AG04450 (cell line): Measurements from ENCODE around the gene IL1RN. TPM values are rescaled to one million over a fixed set of nuclear protein-coding genes. Genes with fewer than 3 reads are reported as not detected.

Experiments used
- CTCF ChIA-PET: fragments of 300-600, 350-600 bp; formaldehyde crosslinking; extraction: SDS; loops from one replicate; lab custom pipeline; 2022; ENCODE audit warnings: antibody characterized with exemption, inconsistent platforms; lab: Charles Lee
- POLR2A ChIA-PET: fragments of 350-600 bp; formaldehyde crosslinking; extraction: SDS; loops from one replicate; lab custom pipeline; 2021; ENCODE audit warnings: antibody characterized with exemption, inconsistent platforms; lab: Yijun Ruan, JAX
- DNase-seq: peaks from one replicate; pipeline ENCODE4 v3.0.0-alpha.2; 2011; ENCODE audit warnings: low read depth, low spot score
- H3K27ac ChIP-seq: one replicate; pipeline ENCODE4 v1.5.1; 2012; ENCODE audit warnings: low read depth, low read length, control low read depth
- H3K27me3 ChIP-seq: one replicate; pipeline ENCODE4 v1.6.0; 2012; ENCODE audit warnings: low read length; ENCODE audit not compliant: control insufficient read depth, insufficient read depth
- H3K4me3 ChIP-seq: 2 replicates; pipeline ENCODE4 v1.5.1; 2011; ENCODE audit warnings: mild to moderate bottlenecking, low read depth, low read length, control low read depth
- H3K9me3 ChIP-seq: 2 replicates; pipeline ENCODE4 v1.5.1; 2012; ENCODE audit warnings: low read length; ENCODE audit not compliant: control insufficient read depth, insufficient read depth
- polyA plus RNA-seq: library from polyadenylated mRNA; depleted of rRNA; stranded (reverse); fragments of >200 nt; gene quantifications from 2 replicates; pipeline ENCODE4 v1.2.3, GENCODE V29; 2011
- TF ChIP-seq, protein P1 (sequence below): IDR thresholded peaks from 2 replicates; pipeline ENCODE4 v1.5.1; 2011; ENCODE audit warnings: low read depth, low read length, control low read depth, inconsistent platforms

The IL1RN gene
- polyA plus RNA-seq, 1 experiment, result not detected

DNA sequence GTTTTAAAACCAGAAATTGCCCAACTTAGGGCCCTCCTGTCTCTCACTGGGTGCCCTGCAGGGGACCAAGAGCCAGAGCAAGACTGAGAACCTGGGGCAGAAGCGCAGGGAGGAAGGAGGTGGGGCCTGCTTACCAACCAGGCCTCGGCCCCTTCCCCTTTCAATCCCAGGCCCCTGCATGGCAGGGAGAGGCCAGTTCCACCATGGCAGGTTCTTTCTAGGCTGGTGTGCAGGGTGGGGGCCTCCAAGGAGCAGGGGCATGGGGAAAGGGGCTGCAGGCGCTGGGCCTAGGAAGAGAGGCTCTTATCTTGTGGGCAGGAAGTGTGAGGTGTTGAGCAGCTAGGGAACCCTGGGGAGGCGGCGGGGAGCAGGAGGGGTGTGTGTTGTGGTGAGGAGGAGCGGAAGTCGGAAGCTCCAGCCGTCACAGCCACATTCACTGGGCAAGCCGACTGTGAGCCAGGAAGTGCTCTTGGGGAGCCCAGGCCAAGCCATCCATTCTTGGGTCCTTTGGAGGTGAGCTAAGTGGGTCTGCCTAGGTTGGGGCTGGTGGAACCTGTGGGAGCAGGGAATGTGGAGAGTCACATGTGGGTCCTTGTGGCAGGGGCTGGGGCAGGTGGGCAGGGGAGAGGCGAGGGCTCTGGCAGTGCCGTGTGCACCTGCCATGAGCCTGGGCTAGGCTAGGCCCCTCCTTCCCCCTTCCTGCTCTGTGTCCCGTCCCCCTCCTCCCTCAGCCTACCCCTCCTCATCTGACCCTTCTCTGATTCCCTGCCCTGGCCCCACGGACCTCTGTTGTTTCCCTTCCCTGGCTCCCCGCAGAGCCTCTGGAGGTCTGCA lies 46.4 kb downstream of the IL1RN start, which contains the start of gene PSD4:
Gene PSD4 (plus strand): TSS at position 430 of the 834 bp plus-strand sequence. CDS start 8,486 bp downstream, outside the sequence.
- peaks cover 20% of the 10 kb centered on the region for H3K27me3 ChIP-seq
- DNase-seq, result no peak
- CTCF ChIA-PET, result interaction anchor here (0.8 to 1.3 kb wide), 2 partner anchors 25 to 36 kb away, joined by 3 read pairs; no protein-coding TSS in a partner anchor
- H3K4me3 ChIP-seq, result no peak within 1 kb of the TSS
- no peak within 1 kb of the TSS for H3K27ac ChIP-seq
- TF ChIP-seq, protein P1, sequence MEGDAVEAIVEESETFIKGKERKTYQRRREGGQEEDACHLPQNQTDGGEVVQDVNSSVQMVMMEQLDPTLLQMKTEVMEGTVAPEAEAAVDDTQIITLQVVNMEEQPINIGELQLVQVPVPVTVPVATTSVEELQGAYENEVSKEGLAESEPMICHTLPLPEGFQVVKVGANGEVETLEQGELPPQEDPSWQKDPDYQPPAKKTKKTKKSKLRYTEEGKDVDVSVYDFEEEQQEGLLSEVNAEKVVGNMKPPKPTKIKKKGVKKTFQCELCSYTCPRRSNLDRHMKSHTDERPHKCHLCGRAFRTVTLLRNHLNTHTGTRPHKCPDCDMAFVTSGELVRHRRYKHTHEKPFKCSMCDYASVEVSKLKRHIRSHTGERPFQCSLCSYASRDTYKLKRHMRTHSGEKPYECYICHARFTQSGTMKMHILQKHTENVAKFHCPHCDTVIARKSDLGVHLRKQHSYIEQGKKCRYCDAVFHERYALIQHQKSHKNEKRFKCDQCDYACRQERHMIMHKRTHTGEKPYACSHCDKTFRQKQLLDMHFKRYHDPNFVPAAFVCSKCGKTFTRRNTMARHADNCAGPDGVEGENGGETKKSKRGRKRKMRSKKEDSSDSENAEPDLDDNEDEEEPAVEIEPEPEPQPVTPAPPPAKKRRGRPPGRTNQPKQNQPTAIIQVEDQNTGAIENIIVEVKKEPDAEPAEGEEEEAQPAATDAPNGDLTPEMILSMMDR, result no peak
- no peaks in the 10 kb centered on the region for H3K9me3 ChIP-seq
- POLR2A ChIA-PET, result no interaction called here

DNA sequence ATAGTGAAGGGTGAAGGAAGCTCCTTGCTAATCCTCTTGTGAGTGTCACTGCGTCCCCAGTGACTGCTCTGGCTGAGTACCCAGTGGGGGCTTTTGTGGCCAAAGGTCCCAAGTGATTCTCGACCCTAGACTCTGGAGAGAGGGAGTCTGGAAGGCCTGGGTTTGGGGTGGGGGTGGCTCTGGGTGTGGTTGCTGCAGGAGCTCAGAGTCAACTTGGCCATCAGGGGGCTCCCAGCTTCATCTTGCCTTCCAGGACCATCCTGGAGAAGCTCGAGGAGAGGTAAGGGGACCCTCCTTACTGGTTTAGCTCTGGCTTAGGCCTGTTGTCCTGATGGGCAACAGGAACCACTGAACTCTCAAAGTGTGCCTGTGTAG lies 47.0 kb downstream of the IL1RN start:
- H3K9me3 ChIP-seq, result no peaks in the 10 kb centered on the region
- H3K4me3 ChIP-seq, result no peak overlapping the region
- TF ChIP-seq, protein P1, result no peak
- no peak for DNase-seq
- CTCF ChIA-PET, result interaction anchor here (0.6 to 1.3 kb wide), 3 partner anchors 24 to 36 kb away, joined by 3 read pairs; no protein-coding TSS in a partner anchor
- POLR2A ChIA-PET, result no interaction called here
- no peak overlapping the region for H3K27ac ChIP-seq
- H3K27me3 ChIP-seq, result peaks cover 18% of the 10 kb centered on the region

DNA sequence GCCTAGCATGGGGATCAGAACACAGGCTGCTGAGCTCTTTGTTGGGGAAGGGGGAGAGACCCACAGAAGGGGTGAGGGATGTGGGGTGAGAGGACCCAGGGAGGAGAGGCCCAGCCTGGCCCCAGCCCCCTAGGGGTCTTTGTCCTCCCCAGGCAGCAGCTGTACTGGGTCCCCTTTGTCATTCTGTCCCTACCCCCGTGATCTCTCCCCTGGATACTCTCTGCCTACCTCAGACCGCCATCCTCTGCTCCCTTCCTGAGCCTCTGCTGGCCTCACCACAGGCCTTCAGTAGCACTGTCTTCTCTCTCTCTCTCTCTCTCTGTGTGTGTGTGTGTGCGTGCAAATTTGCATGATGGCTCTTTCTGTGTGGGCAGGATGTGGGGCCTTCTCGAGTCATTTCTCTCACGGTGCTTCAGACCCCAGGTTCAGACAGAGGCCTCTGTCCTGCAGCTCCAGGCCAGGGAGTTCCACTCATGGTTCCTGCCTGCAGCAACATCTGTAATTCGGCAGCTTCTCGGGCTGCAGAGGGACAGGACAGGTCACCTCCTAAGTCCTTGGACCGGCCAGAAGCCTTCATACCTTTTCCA lies 47.7 kb downstream of the IL1RN start:
- TF ChIP-seq, protein P1, result no peak
- Histone ChIP-seq H3K9me3 (no peaks in the 10 kb centered on the region), H3K27ac (no peak overlapping the region), H3K4me3 (no peak overlapping the region), H3K27me3 (peaks cover 23% of the 10 kb centered on the region)
- DNase-seq, result no peak
- ChIA-PET CTCF (interaction anchor here (0.6 to 1.4 kb wide), 5 partner anchors 18 to 39 kb away, joined by 3 to 7 read pairs (median 3); no protein-coding TSS in a partner anchor), POLR2A (no interaction called here)

DNA sequence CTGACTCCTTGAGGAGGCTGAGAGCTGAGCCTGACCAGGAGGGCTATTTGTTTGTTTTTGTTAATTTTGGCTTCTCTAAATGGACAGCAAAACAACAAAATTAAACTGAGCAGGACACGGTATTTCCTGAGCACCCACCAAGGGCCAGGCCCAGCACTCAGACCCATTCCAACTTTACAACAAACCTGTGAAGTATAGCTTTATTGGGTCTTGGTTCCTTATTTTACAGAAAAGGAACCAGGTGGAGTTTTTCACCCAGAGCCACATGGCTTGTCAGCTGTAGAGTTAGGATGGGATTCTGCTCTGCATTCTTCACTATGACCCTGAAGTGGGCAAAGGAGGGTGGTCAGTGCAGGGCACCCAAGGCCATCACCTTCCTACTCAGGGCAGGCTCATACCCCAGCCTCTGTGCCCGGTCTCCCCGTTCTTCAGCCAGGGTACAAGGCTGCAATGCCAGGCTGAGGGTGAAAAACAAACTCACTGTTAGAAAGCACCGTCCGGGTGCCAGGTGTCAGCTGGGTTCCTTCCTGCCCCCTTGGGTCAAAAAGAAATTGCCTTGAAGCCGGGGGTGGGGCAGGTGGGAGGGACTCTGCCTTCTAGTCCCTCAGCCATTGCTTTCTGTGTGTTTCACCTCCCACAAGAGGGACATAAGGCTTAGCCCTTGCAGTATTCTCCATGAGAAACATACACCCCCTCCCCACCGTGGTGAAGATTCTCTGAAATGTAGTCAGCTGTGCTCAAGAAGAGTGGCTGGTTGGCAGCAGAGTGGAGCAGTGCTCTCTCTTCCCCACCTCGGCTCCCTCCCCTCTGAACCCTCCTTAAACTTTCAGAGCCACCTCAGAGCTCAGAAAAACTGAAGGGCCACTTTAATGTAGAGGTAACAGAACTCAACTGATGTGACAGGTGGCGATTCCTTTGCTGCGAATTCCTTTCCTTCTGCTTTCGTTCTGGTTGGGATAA lies 48.6 kb downstream of the IL1RN start:
- no peaks in the 10 kb centered on the region for H3K9me3 ChIP-seq
- no peak overlapping the region for H3K27ac ChIP-seq
- H3K4me3 ChIP-seq, result no peak overlapping the region
- POLR2A ChIA-PET, result no interaction called here
- peaks cover 23% of the 10 kb centered on the region for H3K27me3 ChIP-seq
- CTCF ChIA-PET, result interaction anchor here (0.8 to 1.4 kb wide), 3 partner anchors 19 to 40 kb away, joined by 3 to 7 read pairs (median 3); no protein-coding TSS in a partner anchor
- no peak for DNase-seq
- TF ChIP-seq, protein P1, result no peak
